Measurements from ENCODE around the gene NFIC. TPM values are rescaled to one million over a fixed set of nuclear protein-coding genes. Genes with fewer than 3 reads are reported as not detected.
"Not testable (repeated sequence)": the region's sequence is repeated elsewhere in the genome, so short reads cannot be mapped to it uniquely, and the experiment has no call there.

NFIC gene
- total RNA-seq, 2 experiments from 2014 or later: 11.9 to 12.8 TPM

GRCh38 chr19:3451451-3451866 is 85.1 kb downstream of the NFIC start:
- Mint-ChIP-seq H3K4me1 (ENCODE audit: low read depth) (no peaks in the 10 kb centered on the region), H3K27ac (no peak overlapping the region), H3K9me3 (no peaks in the 10 kb centered on the region), H3K36me3 (ENCODE audit: low read depth) (peaks cover 6% of the 10 kb centered on the region), H3K27me3 (ENCODE audit: low read depth) (no peaks in the 10 kb centered on the region), H3K4me3 (no peak overlapping the region)
- DNase-seq: no peak
- CTCF ChIA-PET: no interaction called here
- intact Hi-C loops (cut with micrococcal nuclease): no loop called here

- no peaks in the 10 kb centered on the region for H3K4me1 Mint-ChIP-seq (ENCODE audit: low read depth)
- CTCF ChIA-PET: interaction anchor here (1.1 kb wide), 1 partner anchor 20 kb away, joined by 3 read pairs; no protein-coding TSS in a partner anchor
- peaks cover 6% of the 10 kb centered on the region for H3K36me3 Mint-ChIP-seq (ENCODE audit: low read depth)
- no peak overlapping the region for H3K4me3 Mint-ChIP-seq
- H3K9me3 Mint-ChIP-seq: no peaks in the 10 kb centered on the region
- intact Hi-C loops (cut with micrococcal nuclease): no loop called here
- no peaks in the 10 kb centered on the region for H3K27me3 Mint-ChIP-seq (ENCODE audit: low read depth)
- DNase-seq: no peak
- H3K27ac Mint-ChIP-seq: no peak overlapping the region
These were observed 86.0 kb downstream of the NFIC start for GRCh38 chr19:3452171-3452941.

GRCh38 chr19:3452942-3453214 is 86.5 kb downstream of the NFIC start:
- H3K36me3 Mint-ChIP-seq (ENCODE audit: low read depth); H3K9me3 Mint-ChIP-seq; H3K4me3 Mint-ChIP-seq; H3K27ac Mint-ChIP-seq; H3K4me1 Mint-ChIP-seq (ENCODE audit: low read depth); intact Hi-C loops (cut with micrococcal nuclease); H3K27me3 Mint-ChIP-seq (ENCODE audit: low read depth); DNase-seq: not testable (repeated sequence)
- CTCF ChIA-PET: interaction anchor here (1.1 kb wide), 1 partner anchor 20 kb away, joined by 3 read pairs; no protein-coding TSS in a partner anchor

GRCh38 chr19:3453840-3454239 is 87.5 kb downstream of the NFIC start:
- Mint-ChIP-seq H3K27ac (no peak overlapping the region), H3K36me3 (ENCODE audit: low read depth) (peaks cover 6% of the 10 kb centered on the region), H3K4me3 (no peak overlapping the region), H3K27me3 (ENCODE audit: low read depth) (no peaks in the 10 kb centered on the region), H3K9me3 (no peaks in the 10 kb centered on the region), H3K4me1 (ENCODE audit: low read depth) (no peaks in the 10 kb centered on the region)
- intact Hi-C loops (cut with micrococcal nuclease): no loop called here
- no peak for DNase-seq
- CTCF ChIA-PET: interaction anchor here (1.1 kb wide), 1 partner anchor 19 kb away, joined by 3 read pairs; no protein-coding TSS in a partner anchor

GRCh38 chr19:3454656-3455392 is 88.4 kb downstream of the NFIC start:
- CTCF ChIA-PET: no interaction called here
- intact Hi-C loops (cut with micrococcal nuclease): no loop called here
- Mint-ChIP-seq H3K4me3 (no peak overlapping the region), H3K36me3 (ENCODE audit: low read depth) (peaks cover 6% of the 10 kb centered on the region), H3K27me3 (ENCODE audit: low read depth) (no peaks in the 10 kb centered on the region), H3K9me3 (no peaks in the 10 kb centered on the region), H3K27ac (no peak overlapping the region), H3K4me1 (ENCODE audit: low read depth) (no peaks in the 10 kb centered on the region)
- DNase-seq: no peak

GRCh38 chr19:3455393-3455955 is 89.1 kb downstream of the NFIC start:
- CTCF ChIA-PET: no interaction called here
- H3K27me3 Mint-ChIP-seq (ENCODE audit: low read depth): no peaks in the 10 kb centered on the region
- no peaks in the 10 kb centered on the region for H3K4me1 Mint-ChIP-seq (ENCODE audit: low read depth)
- peaks cover 5% of the 10 kb centered on the region for H3K36me3 Mint-ChIP-seq (ENCODE audit: low read depth)
- no peaks in the 10 kb centered on the region for H3K9me3 Mint-ChIP-seq
- intact Hi-C loops (cut with micrococcal nuclease): no loop called here
- DNase-seq: no peak
- H3K4me3 Mint-ChIP-seq: no peak overlapping the region
- H3K27ac Mint-ChIP-seq: no peak overlapping the region

- intact Hi-C loops (cut with micrococcal nuclease): no loop called here
- Mint-ChIP-seq H3K27me3 (ENCODE audit: low read depth) (no peaks in the 10 kb centered on the region), H3K36me3 (ENCODE audit: low read depth) (peaks cover 2% of the 10 kb centered on the region), H3K9me3 (no peaks in the 10 kb centered on the region), H3K4me1 (ENCODE audit: low read depth) (no peaks in the 10 kb centered on the region), H3K27ac (no peak overlapping the region), H3K4me3 (no peak overlapping the region)
- CTCF ChIA-PET: no interaction called here
- DNase-seq: no peak
These were observed 89.7 kb downstream of the NFIC start for GRCh38 chr19:3455960-3456601.

- no peaks in the 10 kb centered on the region for H3K4me1 Mint-ChIP-seq (ENCODE audit: low read depth)
- H3K36me3 Mint-ChIP-seq (ENCODE audit: low read depth): peaks cover 1% of the 10 kb centered on the region
- no peak overlapping the region for H3K4me3 Mint-ChIP-seq
- no peak for DNase-seq
- no peaks in the 10 kb centered on the region for H3K9me3 Mint-ChIP-seq
- intact Hi-C loops (cut with micrococcal nuclease): no loop called here
- no peaks in the 10 kb centered on the region for H3K27me3 Mint-ChIP-seq (ENCODE audit: low read depth)
- no peak overlapping the region for H3K27ac Mint-ChIP-seq
- CTCF ChIA-PET: no interaction called here
These were observed 90.6 kb downstream of the NFIC start for GRCh38 chr19:3456925-3457527.

- H3K27me3 Mint-ChIP-seq (ENCODE audit: low read depth): no peaks in the 10 kb centered on the region
- no peak overlapping the region for H3K27ac Mint-ChIP-seq
- DNase-seq: no peak
- H3K4me1 Mint-ChIP-seq (ENCODE audit: low read depth): no peaks in the 10 kb centered on the region
- H3K9me3 Mint-ChIP-seq: no peaks in the 10 kb centered on the region
- H3K36me3 Mint-ChIP-seq (ENCODE audit: low read depth): peaks cover 2% of the 10 kb centered on the region
- intact Hi-C loops (cut with micrococcal nuclease): no loop called here
- H3K4me3 Mint-ChIP-seq: no peak overlapping the region
- CTCF ChIA-PET: interaction anchor here (0.5 kb wide), 1 partner anchor 27 kb away, joined by 4 read pairs; no protein-coding TSS in a partner anchor
These were observed 91.3 kb downstream of the NFIC start for GRCh38 chr19:3457528-3458228.

- DNase-seq: no peak
- H3K4me3 Mint-ChIP-seq: no peak overlapping the region
- no peak overlapping the region for H3K27ac Mint-ChIP-seq
- H3K27me3 Mint-ChIP-seq (ENCODE audit: low read depth): no peaks in the 10 kb centered on the region
- peaks cover 2% of the 10 kb centered on the region for H3K36me3 Mint-ChIP-seq (ENCODE audit: low read depth)
- H3K9me3 Mint-ChIP-seq: no peaks in the 10 kb centered on the region
- no peaks in the 10 kb centered on the region for H3K4me1 Mint-ChIP-seq (ENCODE audit: low read depth)
- intact Hi-C loops (cut with micrococcal nuclease): no loop called here
- CTCF ChIA-PET: no interaction called here
These were observed 92.1 kb downstream of the NFIC start for GRCh38 chr19:3458229-3459088.

GRCh38 chr19:3459089-3459881 is 92.9 kb downstream of the NFIC start:
- no peak overlapping the region for H3K27ac Mint-ChIP-seq
- H3K4me3 Mint-ChIP-seq: no peak overlapping the region
- peaks cover 2% of the 10 kb centered on the region for H3K36me3 Mint-ChIP-seq (ENCODE audit: low read depth)
- CTCF ChIA-PET: no interaction called here
- H3K27me3 Mint-ChIP-seq (ENCODE audit: low read depth): no peaks in the 10 kb centered on the region
- no peaks in the 10 kb centered on the region for H3K9me3 Mint-ChIP-seq
- DNase-seq: no peak
- no peaks in the 10 kb centered on the region for H3K4me1 Mint-ChIP-seq (ENCODE audit: low read depth)
- intact Hi-C loops (cut with micrococcal nuclease): no loop called here
